Panc1 (cell line): ENCODE measurements around the gene P3H3. TPM values are rescaled to one million over a fixed set of nuclear protein-coding genes. Genes with fewer than 3 reads are reported as not detected.

Experiments used
- ATAC-seq: fragments of 200-7000 bp; cut with Tn5 transposase; 2 replicates; pipeline ENCODE4 v1.9.1; 2020; ENCODE audit warnings: mild to moderate bottlenecking, moderate library complexity
- BruUV-seq: library from RNA; stranded (reverse); fragments of 400-500 nt; replicated peaks from 2 replicates; lab custom pipeline; 2021; lab: Mats Ljungman, UMichigan
- CTCF ChIA-PET: fragments of 300-600 bp; sonication (Branson Sonifier 250); formaldehyde crosslinking; loops from one replicate; lab custom pipeline; 2022; ENCODE audit warnings: antibody characterized with exemption; lab: Charles Lee
- POLR2A ChIA-PET: fragments of 300-600 bp; sonication (Branson Sonifier 250); formaldehyde crosslinking; loops from one replicate; lab custom pipeline; 2022; ENCODE audit warnings: antibody characterized with exemption; lab: Charles Lee
- DNase-seq: peaks from one replicate; pipeline ENCODE4 v3.0.0-alpha.2; 2010; ENCODE audit warnings: low read depth, low spot score
- H3K27ac ChIP-seq: 2 replicates; pipeline ENCODE4 v1.5.1; 2011; ENCODE audit warnings: mild to moderate bottlenecking, low read length, inconsistent platforms
- H3K27me3 ChIP-seq: fragments of 200-500 bp; sonication (Bioruptor generic); 2 replicates; pipeline ENCODE4 v1.6.0; 2014; ENCODE audit warnings: low read length, inconsistent platforms; ENCODE audit not compliant: control insufficient read depth, insufficient read depth
- H3K36me3 ChIP-seq: fragments of 200-500 bp; sonication (Bioruptor generic); 2 replicates; pipeline ENCODE4 v1.5.1; 2014; ENCODE audit warnings: inconsistent platforms, mild to moderate bottlenecking, low read length, moderate library complexity; ENCODE audit not compliant: control insufficient read depth, insufficient read depth
- H3K4me1 ChIP-seq: 2 replicates; pipeline ENCODE4 v1.5.1; 2011; ENCODE audit warnings: inconsistent platforms, mild to moderate bottlenecking, low read length, moderate library complexity; ENCODE audit not compliant: control insufficient read depth, insufficient read depth
- H3K4me3 ChIP-seq, 2 experiments: 2 replicates each; pipeline ENCODE4 v1.5.1; 2011 to 2012; ENCODE audit warnings: low read depth in 2 of 2, low read length in 2 of 2, mild to moderate bottlenecking in 2 of 2, inconsistent platforms in 1 of 2, moderate library complexity in 1 of 2
- H3K9me3 ChIP-seq: fragments of 200-500 bp; sonication (Bioruptor generic); 2 replicates; pipeline ENCODE4 v1.5.1; 2014; ENCODE audit warnings: low read depth, mild to moderate bottlenecking, inconsistent platforms, low read length, moderate library complexity; ENCODE audit not compliant: control insufficient read depth, insufficient read depth
- POLR2AphosphoS5 ChIP-seq: IDR thresholded peaks from 2 replicates; pipeline ENCODE4 v1.6.1; 2012; ENCODE audit warnings: mild to moderate bottlenecking, low read depth, low read length, moderate library complexity
- SIN3A ChIP-seq: IDR thresholded peaks from 2 replicates; pipeline ENCODE4 v1.6.1; 2012; ENCODE audit warnings: low read depth, mild to moderate bottlenecking, low read length, moderate library complexity, borderline replicate concordance; ENCODE audit not compliant: insufficient read depth
- TCF7L2 ChIP-seq: IDR thresholded peaks from 2 replicates; pipeline ENCODE4 v1.6.1; 2011; ENCODE audit warnings: mild to moderate bottlenecking, low read depth, low read length, inconsistent platforms
- in situ Hi-C: cut with HindIII; loops from 2 replicates; pipeline ENCODE4 v1.10.0; 2016; ENCODE audit warnings: low sequenced_read_pairs, low pct_unique_long_range_greater_than_20kb
- intact Hi-C: fragments of 100-400 bp; cut with micrococcal nuclease; formaldehyde crosslinking; loops from one replicate; pipeline ENCODE4 v1.10.0; 2022; ENCODE audit not compliant: unreplicated experiment
- total RNA-seq: library from RNA; stranded (reverse); gene quantifications from one replicate; pipeline ENCODE4 v1.2.1, GENCODE V29; 2021; ENCODE audit not compliant: unreplicated experiment
- TF ChIP-seq, protein P1 (sequence below), 2 experiments: IDR thresholded peaks; 2 replicates each; pipeline ENCODE4 v1.6.1; 2011 to 2012; ENCODE audit warnings: low read depth in 2 of 2, control low read depth in 1 of 2, low read length in 1 of 2, mild to moderate bottlenecking in 1 of 2, moderate library complexity in 1 of 2; ENCODE audit not compliant: insufficient read depth in 1 of 2
- TF ChIP-seq, protein P2 (sequence below): fragments of 450-650 bp; IDR thresholded peaks from 2 replicates; pipeline ENCODE4 v1.5.1; 2017; ENCODE audit warnings: mild to moderate bottlenecking

The P3H3 gene
- total RNA-seq, 1 experiment from 2014 or later = 11.0 TPM

DNA sequence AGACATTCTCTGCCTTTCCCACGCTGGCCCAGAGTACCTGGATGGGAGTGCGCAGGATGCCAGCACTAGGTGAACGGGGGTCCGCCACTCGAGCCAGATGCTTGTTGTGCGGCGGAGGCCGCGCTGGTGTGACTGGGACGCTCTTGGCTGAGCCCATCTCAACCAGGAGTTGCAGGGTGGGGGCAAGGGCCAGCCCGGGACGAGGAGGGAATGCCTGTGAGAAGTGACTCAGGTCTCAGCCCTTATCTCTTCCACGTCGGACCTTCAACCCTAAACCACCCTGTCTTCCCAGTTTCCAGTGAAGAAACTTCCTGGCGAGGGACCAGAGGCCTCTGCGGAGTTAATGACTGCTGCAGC lies 22.6 kb downstream of the P3H3 start:
- TSS peak; percentile 92 for BruUV-seq
- POLR2A ChIA-PET = interaction anchor here (0.9 to 1.1 kb wide), 2 partner anchors 76 to 127 kb away, joined by 3 read pairs; partner anchors contain the start of gene COPS7A
- in situ Hi-C loops = no loop called here
- ATAC-seq (no peak), DNase-seq (no peak)
- Histone ChIP-seq H3K27ac (peak overlapping the region; percentile 94), H3K36me3 (peaks cover 10% of the 10 kb centered on the region), H3K4me3 (peak overlapping the region; percentile 75 to 89), H3K4me1 (peaks cover 15% of the 10 kb centered on the region), H3K27me3 (no peaks in the 10 kb centered on the region), H3K9me3 (no peaks in the 10 kb centered on the region)
- TF ChIP-seq, protein P1, sequence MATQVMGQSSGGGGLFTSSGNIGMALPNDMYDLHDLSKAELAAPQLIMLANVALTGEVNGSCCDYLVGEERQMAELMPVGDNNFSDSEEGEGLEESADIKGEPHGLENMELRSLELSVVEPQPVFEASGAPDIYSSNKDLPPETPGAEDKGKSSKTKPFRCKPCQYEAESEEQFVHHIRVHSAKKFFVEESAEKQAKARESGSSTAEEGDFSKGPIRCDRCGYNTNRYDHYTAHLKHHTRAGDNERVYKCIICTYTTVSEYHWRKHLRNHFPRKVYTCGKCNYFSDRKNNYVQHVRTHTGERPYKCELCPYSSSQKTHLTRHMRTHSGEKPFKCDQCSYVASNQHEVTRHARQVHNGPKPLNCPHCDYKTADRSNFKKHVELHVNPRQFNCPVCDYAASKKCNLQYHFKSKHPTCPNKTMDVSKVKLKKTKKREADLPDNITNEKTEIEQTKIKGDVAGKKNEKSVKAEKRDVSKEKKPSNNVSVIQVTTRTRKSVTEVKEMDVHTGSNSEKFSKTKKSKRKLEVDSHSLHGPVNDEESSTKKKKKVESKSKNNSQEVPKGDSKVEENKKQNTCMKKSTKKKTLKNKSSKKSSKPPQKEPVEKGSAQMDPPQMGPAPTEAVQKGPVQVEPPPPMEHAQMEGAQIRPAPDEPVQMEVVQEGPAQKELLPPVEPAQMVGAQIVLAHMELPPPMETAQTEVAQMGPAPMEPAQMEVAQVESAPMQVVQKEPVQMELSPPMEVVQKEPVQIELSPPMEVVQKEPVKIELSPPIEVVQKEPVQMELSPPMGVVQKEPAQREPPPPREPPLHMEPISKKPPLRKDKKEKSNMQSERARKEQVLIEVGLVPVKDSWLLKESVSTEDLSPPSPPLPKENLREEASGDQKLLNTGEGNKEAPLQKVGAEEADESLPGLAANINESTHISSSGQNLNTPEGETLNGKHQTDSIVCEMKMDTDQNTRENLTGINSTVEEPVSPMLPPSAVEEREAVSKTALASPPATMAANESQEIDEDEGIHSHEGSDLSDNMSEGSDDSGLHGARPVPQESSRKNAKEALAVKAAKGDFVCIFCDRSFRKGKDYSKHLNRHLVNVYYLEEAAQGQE (IDR thresholded peaks at IDR 0.05; ENCODE audit: insufficient read depth in 1 of 2, low read depth in 2 of 2, low read length in 1 of 2) = no peak
- TF ChIP-seq TCF7L2 (no peak), POLR2AphosphoS5 (no peak), SIN3A (no peak)
- TF ChIP-seq, protein P2, sequence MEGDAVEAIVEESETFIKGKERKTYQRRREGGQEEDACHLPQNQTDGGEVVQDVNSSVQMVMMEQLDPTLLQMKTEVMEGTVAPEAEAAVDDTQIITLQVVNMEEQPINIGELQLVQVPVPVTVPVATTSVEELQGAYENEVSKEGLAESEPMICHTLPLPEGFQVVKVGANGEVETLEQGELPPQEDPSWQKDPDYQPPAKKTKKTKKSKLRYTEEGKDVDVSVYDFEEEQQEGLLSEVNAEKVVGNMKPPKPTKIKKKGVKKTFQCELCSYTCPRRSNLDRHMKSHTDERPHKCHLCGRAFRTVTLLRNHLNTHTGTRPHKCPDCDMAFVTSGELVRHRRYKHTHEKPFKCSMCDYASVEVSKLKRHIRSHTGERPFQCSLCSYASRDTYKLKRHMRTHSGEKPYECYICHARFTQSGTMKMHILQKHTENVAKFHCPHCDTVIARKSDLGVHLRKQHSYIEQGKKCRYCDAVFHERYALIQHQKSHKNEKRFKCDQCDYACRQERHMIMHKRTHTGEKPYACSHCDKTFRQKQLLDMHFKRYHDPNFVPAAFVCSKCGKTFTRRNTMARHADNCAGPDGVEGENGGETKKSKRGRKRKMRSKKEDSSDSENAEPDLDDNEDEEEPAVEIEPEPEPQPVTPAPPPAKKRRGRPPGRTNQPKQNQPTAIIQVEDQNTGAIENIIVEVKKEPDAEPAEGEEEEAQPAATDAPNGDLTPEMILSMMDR = no peak
- intact Hi-C loops = no loop called here
- CTCF ChIA-PET = no interaction called here

DNA sequence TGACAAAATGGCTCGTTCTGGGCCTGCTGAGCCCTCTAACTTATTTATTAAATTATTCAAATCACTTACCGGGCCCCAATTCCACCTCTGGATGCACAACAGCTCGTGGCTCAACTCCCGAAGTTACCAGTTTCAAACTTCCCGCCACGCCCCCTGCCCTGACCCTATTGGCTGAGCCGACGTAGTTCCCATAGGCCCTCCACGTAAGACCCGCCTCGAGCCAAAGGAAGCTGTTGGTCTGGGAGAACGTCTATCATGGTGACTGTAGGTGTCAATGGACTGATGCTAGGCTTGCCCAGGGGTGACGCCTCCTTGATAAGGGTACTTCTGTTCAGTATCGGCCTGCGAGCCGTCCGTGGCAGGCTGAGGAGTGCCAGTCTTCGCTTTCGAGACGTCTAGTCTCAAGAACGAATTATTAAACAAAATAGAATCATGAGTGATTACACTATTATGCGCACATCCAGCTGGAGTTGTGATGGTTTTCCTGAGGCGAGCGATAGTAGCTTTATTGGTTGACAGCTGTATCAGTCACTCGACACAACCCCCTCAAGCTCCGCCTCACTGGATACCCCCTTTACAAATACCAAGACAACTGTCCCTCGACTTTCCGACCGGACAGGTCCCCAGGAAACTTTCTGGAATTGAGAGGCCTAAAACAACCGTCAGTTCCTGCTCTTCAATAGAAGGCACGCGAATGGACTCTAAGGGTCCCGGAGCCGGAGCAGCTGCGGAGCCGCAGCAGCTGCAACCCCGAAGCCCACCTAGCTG lies 23.1 kb downstream of the P3H3 start, which contains the start of gene CDCA3:
TSS of gene CDCA3 (minus strand) at position 134 of the 768 bp plus-strand sequence. CDS start 334 bp downstream, outside the sequence.
- peak; percentile 84 for ATAC-seq
- CTCF ChIA-PET = interaction anchor here (0.6 to 1.0 kb wide), 3 partner anchors 17 to 109 kb away, joined by 3 to 5 read pairs (median 4); no protein-coding TSS in a partner anchor
- POLR2A ChIA-PET = interaction anchor here (0.5 to 1.1 kb wide), 3 partner anchors 16 to 128 kb away, joined by 3 to 5 read pairs (median 3); partner anchors contain the start of gene COPS7A
- peak; percentile 87 for TF ChIP-seq SIN3A
- TF ChIP-seq, protein P1 (IDR thresholded peaks at IDR 0.05; ENCODE audit: insufficient read depth in 1 of 2, low read depth in 2 of 2, low read length in 1 of 2) = no peak
- Histone ChIP-seq H3K27me3 (no peaks in the 10 kb centered on the region), H3K4me3 (peak within 1 kb of the TSS; percentile 75 to 89), H3K4me1 (peaks cover 15% of the 10 kb centered on the region), H3K36me3 (peaks cover 10% of the 10 kb centered on the region), H3K27ac (peak within 1 kb of the TSS; percentile 94), H3K9me3 (no peaks in the 10 kb centered on the region)
- DNase-seq = peak; percentile 84
- in situ Hi-C loops (no loop called here), intact Hi-C loops (no loop called here)
- BruUV-seq = no TSS peak
